GM19455 (cell line): ENCODE data around the gene AGAP1.
"Not testable (repeated sequence)": the region's sequence is repeated elsewhere in the genome, so short reads cannot be mapped to it uniquely, and the experiment has no call there.

Experiments
- ATAC-seq: cut with Tn5 transposase; IDR thresholded peaks from one replicate; pipeline ENCODE4 v1.9.1; 2021; ENCODE audit not compliant: unreplicated experiment

Gene AGAP1

DNA sequence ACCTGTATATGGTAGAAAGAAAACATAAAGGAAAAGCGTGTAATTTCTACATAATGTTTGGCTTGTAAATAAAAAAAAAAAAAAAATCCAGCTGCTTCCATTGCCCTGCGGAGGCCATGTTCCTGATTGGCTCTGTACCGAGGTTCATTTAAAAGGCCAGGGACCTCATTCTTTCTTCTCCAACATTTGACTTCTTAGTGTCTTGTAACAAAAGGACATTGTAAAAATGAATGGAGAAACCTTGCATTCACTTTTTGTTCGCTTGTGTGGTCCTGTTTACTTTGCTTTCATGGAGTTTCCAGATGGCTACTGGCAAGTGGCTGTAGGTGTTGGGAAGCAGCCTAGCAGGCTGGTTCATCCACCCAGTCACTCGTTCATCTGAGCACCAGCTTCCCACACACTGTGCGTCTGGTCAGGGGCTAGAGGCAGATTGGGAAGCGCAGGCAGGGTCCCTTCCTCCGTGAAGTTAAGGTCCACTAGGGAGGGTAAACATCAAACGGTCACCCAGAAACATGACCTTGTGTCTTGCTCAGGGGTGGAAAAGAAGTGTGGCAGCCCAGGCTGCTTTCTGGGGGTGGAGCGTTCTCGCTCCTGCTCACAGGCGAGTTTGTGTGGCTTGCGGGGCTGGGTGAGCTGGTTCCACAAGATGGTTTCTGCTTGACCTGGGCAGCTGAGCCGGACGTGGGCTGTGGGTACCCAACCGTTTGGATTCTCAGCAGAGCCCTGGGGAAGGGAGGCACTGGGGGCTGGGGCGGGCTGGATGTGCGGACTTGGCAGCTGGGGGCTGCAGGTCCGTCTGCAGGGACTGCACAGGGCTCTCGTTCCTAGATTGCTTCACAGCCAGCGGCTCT is 260.7 kb downstream of the AGAP1 start:
- ATAC-seq: no peak

DNA sequence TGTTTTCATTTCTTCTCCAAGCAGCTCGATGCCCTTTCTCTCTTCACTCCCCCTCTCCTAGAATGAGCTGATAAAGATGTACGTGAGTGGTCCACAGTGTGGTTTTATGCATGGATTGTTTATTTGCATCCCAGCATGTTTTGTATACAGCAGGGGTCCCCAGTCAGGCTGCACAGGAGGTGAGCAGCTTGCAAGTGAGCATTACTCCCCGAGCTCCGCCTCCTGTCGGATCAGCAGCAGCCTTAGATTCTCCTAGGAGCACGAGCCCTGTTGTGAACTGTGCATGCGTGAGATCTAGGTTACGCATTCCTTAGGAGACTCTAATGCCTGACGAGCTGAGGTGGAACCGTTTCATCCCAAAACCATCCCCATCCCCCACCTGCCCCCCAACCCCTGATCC is 262.6 kb downstream of the AGAP1 start:
- ATAC-seq: no peak

DNA sequence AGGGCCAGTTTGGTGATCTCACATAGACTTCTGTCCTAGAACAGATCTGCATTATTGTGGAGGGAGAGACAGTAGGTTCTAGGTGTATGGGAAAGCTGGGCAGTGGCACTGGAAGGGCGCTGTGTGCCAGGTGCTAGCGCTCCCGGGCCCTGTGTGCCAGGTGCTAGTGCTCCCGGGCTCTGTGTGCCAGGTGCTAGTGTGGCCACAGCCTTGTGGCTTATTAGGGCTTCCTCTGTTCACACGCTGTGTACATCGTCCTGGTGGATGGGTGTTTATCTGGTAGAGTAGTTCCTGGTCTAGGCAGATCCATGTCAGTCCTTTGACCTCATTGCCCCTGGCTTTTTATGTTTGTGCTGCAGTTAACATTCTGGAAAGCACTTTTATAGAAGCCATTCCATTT is 263.4 kb downstream of the AGAP1 start:
- no peak for ATAC-seq

DNA sequence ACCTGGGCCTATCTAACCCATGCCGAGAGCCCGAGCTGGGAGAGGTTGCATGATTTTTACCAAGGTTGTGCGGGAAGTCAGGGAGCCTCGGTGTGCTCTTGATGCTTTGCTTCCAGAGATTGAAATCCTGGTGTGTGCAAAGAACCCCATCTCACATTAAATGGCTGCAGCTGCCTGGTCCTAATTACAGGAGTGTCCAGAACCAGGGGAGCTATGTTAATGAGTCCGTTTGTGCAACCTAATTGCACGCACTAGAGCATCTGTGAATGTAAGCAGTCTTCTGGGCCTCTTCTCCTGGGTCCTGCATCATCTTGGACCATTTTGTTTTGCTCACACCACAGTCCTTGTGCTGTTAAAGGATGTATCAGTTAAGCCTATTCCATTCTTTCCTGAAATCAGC is 263.8 kb downstream of the AGAP1 start:
- ATAC-seq: no peak

DNA sequence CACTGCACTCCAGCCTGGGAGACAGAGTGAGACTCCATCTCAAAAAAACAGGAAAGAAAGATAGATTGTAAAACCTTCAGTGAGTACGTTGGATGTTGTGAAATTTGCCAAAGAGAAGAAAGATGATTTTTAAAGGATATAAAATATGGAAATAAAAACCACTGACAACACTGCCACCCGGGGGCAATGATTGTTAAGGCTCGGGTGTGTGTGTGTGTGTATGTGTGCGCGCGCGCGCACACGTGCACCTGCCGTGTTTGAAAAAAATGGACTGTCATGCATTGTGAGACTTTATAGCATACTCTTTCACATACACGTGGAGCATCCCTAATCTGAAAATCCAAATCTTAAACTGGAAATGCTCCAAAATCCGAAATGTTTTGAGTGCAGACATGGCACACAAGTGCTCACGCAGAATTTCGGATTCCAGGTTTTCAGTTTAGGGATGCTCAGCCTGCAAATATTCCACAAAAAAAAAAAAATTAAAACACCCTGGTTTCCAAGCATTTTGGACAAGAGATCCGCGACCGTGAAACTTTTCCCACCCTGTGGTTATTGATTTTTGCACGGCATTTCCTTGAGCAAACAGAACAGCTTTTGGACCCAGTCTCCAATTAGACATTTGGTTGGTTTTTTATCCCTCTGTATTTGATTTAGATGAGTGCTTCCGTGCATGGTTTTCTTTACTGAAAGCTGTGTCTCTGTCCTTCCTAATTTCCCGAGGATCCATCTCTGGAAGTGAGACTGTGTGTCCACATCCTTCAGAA is 269.2 kb downstream of the AGAP1 start:
- ATAC-seq: no peak

DNA sequence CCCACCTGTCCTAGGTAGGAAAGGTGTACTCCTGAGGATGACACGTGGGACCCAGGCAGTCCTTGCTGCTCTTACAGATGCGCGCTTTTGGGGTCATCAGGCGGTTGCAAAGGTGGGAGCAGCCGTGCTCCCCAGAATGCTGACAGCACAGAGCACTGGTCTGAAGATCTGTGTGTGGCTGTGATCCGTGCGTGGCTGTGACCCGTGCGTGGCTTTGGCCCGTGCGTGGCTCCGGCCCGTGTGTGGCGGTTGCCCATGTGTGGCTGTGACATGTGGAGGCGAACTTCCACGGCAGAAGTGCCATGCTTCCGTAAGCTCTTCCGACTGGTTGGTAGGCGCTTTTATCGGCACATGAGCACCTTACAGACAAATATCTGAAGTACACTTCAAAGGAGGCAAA is 270.0 kb downstream of the AGAP1 start:
- no peak for ATAC-seq

DNA sequence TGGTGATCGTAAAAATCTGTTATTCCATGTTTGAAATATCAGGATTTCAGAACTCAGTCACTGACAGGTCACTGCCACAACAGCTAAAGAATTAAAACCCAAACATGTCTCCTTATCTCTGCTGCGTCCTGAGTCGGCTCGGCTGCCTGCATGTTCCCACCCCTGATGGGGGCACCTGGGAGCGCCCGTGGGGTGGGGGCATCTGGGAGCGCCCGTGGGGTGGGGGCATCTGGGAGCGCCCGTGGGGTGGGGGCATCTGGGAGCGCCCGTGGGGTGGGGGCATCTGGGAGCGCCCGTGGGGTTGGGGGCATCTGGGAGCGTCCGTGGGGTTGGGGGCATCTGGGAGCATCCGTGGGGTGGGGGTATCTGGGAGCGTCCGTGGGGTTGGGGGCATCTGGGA is 270.6 kb downstream of the AGAP1 start:
- not testable (repeated sequence) for ATAC-seq

DNA sequence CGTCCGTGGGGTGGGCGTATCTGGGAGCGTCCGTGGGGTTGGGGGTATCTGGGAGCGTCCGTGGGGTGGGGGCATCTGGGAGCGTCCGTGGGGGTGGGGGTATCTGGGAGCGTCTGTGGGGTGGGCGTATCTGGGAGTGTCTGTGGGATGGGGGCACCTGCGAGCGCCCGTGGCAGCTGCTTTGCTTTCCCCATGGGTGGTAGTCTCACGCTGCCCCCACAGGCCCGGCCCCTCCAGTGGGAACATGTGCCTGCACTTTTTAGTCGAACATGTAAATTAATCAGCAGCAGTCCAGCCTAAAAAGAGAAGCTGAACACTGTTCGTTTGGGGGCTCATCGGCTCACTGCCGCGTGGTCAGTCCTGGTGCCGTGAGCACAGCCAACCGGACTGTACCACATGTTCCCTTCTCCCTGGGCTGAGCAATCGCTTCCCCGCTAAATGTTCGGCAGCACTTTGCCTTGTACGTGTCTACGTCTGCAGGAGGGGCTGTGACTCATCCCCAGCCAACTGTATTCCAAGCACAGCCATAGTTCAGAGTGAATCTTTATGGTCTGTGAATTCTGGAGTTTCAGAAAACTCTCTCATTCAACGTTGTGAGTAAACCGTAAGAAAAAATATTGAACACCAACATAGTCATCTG is 271.5 kb downstream of the AGAP1 start:
- no peak for ATAC-seq

DNA sequence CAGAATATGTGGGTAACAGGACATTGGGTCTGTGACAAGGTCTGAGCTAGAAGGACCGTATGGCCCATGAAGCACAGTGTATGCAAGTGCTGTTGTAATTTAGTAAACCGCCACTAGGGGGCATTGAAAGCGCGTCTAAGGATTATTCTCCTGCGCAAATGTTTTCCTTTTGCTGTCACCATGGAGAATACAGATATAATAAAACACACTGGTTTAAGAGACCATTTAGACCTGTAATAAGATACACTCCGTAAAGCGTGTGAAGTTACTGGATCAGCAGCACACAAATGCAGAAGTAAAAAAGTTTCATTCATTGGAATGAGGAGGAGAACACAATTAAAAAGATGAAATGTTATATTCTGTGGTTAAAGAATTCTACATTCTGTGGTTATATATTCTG is 272.4 kb downstream of the AGAP1 start:
- no peak for ATAC-seq

DNA sequence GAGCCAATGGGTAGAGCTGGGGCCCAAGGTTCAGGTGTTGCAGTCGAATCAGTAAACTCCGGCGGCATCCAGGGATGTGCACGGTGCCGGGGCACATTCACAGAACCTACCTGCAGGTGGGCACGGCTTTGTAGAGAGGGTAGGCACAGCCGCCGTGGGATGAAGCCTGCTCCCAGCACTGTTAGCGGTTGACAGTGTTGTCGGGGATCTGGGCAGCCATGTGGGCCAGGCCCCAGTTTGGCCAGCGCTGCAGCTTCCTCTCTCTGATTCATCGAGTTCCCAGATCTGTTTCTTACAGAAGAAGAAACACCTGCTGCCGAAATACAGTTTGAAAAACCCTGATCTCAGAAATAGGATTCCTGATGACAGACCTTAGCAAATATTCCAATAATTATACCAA is 274.8 kb downstream of the AGAP1 start:
- ATAC-seq: no peak

DNA sequence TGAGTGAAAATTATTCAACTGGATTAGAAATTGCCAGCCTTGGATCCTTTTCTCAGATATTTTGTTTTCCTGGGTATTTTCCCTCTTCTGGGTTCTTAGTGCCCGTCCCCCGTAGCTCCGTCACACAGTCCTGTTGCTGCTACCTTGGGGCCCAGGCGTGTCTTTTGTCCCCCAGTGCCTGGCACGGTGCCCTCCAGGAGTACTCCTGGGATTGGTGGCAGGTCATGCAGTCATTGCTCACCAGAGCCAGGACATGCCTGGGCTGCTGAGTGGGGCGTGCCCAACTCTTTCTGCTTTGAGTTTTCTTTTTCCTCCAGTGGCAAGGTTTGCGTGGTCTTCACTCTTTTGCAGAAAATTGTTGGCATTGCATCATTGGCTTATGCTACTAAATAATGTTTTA is 275.2 kb downstream of the AGAP1 start:
- ATAC-seq: no peak

DNA sequence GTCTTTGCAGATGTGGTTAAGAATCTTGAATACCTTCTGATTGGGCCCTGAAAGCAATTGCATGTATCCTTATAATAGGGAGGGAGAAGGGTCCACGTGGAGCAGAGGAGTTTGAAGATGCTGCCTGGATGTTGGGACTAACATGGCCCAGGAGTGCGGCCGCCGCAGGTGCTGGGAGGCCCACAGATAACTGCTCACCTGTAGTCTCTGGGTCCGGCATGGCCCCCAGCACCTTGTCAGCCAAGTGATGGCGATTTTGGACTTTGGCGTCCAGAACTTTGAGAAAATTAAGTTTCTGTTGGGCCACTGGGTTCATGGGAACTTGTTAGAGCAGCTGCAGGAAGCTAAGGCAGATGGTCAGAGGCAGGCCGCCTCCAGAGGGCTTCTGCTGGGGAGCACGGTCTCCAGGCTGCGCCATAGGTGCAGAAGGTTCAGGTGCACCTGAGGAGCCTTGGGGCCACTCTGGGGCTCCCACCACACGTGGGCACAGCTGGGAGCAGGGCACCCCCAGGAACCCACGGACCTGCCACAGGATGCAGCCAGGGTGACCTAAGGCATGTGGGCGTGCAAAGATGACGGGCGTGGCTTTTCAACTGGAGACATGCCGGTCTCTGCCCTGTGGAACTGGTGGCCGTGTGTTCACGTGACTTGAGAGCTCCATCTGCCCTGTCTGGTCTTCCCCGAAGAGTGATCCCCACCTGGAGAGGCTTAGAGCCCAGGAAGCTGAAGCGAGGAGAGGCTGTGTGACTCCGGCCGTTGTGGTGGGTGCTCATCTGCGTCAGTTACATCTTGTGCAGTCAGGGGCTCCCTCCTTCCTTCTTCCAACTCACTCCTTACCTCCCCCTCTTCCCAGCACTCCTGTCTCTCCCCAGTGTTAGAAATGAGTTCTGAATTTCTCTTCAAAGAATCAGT is 277.3 kb downstream of the AGAP1 start:
- ATAC-seq: no peak

DNA sequence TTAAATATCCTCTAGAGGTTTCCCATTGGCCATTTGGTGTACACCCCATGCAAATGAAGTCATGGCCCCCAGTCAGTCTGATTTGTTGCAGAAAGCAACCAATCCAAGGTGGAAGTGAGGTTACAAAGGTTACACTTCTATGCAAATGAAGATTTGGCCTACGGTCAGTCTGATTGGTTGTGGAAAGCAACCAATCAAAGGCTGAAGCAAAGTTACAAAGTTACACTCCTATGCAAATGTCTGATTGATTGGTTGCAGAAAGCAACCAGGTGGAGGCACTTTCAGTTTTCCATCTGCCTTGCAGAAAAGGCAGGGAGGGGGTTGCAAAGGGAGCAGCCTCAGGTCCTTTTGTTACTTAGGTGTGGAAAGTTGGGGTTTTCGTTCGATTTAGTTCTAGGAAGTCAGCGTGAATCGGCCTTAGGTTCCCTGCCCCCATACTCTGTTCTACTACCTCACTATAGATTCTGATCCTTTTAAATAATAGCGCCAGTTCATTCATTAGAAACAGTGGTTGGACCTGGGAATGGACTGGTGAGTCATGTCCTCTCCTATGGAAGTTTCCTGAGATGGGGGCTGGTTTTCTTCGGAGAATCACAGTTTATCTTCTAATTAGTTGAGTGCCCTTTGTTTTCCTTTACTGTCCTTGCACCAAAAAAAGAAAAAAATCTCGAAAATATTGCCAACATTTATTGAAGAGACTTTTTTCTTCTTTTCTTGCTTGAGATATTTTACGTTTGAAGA is 279.5 kb downstream of the AGAP1 start:
- ATAC-seq: no peak

DNA sequence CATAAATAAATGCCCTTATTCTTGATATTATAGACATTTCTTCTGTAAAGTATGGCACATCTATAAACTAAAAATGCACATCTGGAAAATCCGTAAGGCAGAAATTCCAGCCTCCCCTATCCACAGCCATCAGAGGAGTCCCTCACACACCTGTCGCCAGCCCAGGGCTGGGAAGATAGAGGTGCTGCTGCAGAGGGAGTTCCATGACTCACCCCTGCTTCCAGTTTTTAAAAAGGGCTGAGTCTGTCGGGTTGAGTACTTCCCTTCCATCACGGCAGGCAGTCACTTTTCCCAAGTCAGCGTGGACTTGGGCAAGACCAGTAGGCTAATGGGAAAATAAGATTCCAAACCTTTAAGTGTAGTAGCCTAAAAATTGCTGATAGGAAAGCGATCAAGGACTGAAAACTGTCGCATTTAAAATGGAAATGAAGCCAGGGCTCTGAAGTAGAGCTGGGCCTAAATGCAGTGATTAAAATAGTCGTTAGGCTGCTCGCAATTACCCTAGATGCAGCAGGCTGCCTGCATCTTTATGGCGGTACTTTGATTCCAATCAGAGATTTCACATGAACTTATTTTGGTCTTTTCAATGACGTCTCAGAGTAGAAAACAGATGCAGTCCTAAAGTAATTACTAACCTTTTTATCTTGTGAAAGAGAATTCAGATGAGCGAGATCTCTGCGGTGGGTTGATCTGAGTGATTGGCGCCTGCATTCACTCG is 280.5 kb downstream of the AGAP1 start:
- ATAC-seq: no peak

DNA sequence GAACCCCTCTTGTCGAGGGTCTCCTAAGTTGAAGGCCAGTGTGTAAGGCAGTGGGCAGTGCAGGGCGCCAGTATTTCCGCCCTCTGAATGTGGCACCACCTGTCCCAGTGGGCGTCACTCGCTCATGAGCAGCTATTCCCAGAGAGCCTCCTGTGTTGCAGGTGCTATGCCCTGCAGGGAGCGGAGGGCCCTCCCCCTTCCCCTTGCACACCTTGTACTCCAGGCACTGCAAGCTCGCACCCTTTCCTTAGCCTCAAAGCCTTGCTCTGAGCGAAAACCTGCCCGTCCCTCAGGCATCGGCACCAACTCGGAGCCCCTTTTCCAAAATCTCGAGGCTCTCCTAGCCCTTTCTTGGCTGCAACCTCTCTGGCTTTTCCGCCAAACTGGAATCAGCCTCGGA is 282.7 kb downstream of the AGAP1 start:
- no peak for ATAC-seq

DNA sequence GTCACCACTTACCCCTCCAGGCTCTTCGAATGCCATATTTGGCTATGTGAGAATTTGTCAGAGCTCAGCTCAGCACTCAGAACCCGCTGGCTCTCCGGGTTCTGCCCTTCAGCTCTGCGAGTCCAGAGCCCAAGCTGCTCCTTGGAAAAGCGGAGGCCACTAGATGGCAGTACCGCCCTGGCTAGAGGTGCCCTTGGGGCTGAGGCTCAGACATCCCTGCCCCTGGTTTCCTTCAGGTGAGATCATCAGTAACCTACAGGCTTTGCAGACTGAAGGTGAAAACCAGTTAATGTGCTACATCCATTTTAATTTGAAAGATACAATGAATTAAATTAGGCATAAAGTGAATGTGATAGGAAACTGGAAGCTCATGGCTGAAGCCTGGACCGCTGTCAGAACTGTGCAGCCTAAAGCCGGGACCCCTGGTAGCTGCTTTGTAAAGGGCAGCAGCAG is 285.6 kb downstream of the AGAP1 start:
- no peak for ATAC-seq

DNA sequence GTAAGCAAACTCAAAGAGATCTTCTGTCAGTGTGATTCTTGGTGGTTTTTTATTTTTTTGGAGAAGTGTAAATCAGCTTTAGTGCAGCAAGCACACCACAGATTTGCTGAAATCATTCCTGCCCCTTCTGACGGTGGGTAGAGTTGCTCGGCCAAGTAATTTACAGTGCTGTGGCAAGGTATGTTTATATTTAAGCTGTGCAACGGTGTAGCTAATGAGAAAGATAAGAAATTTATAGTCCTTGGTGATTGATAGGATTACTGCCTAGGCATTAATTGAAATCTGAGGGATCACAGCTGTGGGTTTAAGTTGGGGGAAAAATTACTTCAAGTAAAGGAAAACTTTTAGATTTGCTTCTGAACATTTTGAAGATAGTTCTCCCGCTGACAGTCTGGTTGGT is 286.6 kb downstream of the AGAP1 start:
- no peak for ATAC-seq

DNA sequence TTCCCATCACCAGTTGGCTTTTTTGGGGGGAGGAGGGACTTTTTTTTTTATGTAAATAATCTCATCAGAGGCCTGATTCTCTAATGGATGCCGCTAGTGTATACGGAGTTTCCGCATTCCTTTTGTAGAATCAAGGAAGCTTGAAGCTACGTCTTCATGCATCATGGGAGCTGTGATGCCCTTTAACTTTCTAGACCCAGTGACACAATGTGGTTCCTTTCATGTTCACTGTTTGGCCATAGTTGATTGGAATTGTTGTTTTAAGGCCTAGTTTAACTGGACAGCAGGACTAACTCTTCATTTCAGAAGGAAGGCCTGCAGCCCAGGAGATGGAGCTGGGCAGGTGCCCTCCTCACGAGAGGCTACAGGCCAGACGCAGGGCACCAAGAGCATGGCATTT is 287.9 kb downstream of the AGAP1 start:
- ATAC-seq: no peak

DNA sequence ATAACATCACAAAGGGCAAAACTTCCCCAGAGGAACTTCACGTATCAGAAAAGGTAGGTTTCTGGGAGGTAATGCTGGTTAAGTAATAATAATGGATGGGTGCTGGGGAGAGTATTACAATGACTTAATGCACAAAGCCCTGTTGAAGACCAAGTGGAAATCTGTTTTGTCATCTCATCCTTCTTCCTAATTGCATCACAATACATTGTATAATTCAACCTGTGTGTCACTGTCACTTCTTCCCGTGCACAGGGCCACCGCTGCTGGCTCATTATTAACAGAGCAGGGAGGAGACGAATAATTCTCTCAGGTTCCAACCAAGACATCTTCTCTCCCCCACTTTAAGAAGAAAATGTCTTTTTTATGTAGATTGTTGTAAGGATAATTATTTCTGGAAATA is 290.9 kb downstream of the AGAP1 start:
- ATAC-seq: no peak

DNA sequence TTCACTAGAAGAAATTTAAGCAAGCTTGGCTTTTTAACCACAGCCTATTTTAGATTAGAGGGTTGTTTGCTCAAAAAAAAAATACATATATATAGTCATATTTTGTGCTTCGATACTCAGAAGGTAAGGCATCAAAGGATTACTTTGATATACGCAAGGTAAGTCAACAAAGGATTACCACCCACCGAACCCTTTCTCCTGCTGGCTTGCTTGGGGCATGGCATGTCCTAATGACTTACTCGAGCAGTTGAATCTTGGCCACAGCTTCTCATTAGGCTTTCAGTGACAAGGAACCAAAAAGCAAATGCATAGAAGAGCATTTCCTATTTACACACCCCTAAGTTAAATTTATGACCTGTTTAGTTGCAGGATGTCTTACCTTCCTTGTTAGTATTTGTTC is 295.7 kb downstream of the AGAP1 start:
- ATAC-seq: no peak
